Uterus (tissue), 2 donors: ENCODE results near the gene HOTAIR.

Experiments used
- POLR2A ChIP-seq, 2 donors: fragments of 450-650 bp; IDR thresholded peaks; one replicate each; pipeline ENCODE4 v1.6.1; 2016; ENCODE audit warnings: antibody characterized with exemption in 2 of 2, mild to moderate bottlenecking in 1 of 2, moderate library complexity in 1 of 2
- TF ChIP-seq, protein P1 (sequence below), 4 experiments: fragments of 200-600 bp in 2 of 4; fragments of 450-650 bp in 2 of 4; sonication (generic) in 2 of 4; IDR thresholded peaks; one replicate each; pipeline ENCODE4 v1.5.1; 2016 to 2019; ENCODE audit warnings: antibody characterized with exemption in 4 of 4, mild to moderate bottlenecking in 2 of 4, moderate library complexity in 1 of 4

GRCh38 chr12:53998110-53998899 lies 23.6 kb upstream of the HOTAIR start:
- TF ChIP-seq, protein P1, sequence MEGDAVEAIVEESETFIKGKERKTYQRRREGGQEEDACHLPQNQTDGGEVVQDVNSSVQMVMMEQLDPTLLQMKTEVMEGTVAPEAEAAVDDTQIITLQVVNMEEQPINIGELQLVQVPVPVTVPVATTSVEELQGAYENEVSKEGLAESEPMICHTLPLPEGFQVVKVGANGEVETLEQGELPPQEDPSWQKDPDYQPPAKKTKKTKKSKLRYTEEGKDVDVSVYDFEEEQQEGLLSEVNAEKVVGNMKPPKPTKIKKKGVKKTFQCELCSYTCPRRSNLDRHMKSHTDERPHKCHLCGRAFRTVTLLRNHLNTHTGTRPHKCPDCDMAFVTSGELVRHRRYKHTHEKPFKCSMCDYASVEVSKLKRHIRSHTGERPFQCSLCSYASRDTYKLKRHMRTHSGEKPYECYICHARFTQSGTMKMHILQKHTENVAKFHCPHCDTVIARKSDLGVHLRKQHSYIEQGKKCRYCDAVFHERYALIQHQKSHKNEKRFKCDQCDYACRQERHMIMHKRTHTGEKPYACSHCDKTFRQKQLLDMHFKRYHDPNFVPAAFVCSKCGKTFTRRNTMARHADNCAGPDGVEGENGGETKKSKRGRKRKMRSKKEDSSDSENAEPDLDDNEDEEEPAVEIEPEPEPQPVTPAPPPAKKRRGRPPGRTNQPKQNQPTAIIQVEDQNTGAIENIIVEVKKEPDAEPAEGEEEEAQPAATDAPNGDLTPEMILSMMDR (IDR thresholded peaks at IDR 0.05), result no peak
- TF ChIP-seq POLR2A (IDR thresholded peaks at IDR 0.05), result no peak
